Mucosa of gallbladder (tissue), 1 donor: ENCODE results near the gene FRMPD1. TPM values are rescaled to one million over a fixed set of nuclear protein-coding genes. Genes with fewer than 3 reads are reported as not detected.

ENCODE experiments used
- DNase-seq: peaks from one replicate; pipeline ENCODE4 v3.0.0-alpha.2; 2020; ENCODE audit warnings: low spot score
- total RNA-seq: library from RNA; stranded (reverse); gene quantifications from one replicate; pipeline ENCODE4 v1.2.1, GENCODE V29; 2021
- donor health status: DM: no; HTN: no; CAD: no.

The FRMPD1 gene
- total RNA-seq, 1 donor from 2014 or later, result 5.9 TPM

GRCh38 chr9:37678789-37679273 is 28.1 kb downstream of the FRMPD1 start:
- DNase-seq, result no peak

GRCh38 chr9:37679649-37680402 is 29.1 kb downstream of the FRMPD1 start:
- no peak for DNase-seq

GRCh38 chr9:37682951-37683350 is 32.2 kb downstream of the FRMPD1 start:
- DNase-seq, result no peak

- DNase-seq, result no peak
These were observed 33.0 kb downstream of the FRMPD1 start for GRCh38 chr9:37683531-37684371.

- DNase-seq, result no peak
These were observed 42.0 kb downstream of the FRMPD1 start for GRCh38 chr9:37692622-37693221.

GRCh38 chr9:37693260-37693659 is 42.5 kb downstream of the FRMPD1 start:
- DNase-seq, result no peak

GRCh38 chr9:37694355-37694754 is 43.6 kb downstream of the FRMPD1 start:
- no peak for DNase-seq

GRCh38 chr9:37696528-37696927 is 45.8 kb downstream of the FRMPD1 start:
- no peak for DNase-seq

GRCh38 chr9:37700131-37700530 is 49.4 kb downstream of the FRMPD1 start:
- no peak for DNase-seq

- no peak for DNase-seq
These were observed 50.1 kb downstream of the FRMPD1 start for GRCh38 chr9:37700900-37701299.

- DNase-seq, result no peak
These were observed 55.0 kb downstream of the FRMPD1 start for GRCh38 chr9:37705787-37706186.

GRCh38 chr9:37706290-37706689 is 55.5 kb downstream of the FRMPD1 start:
- no peak for DNase-seq

- DNase-seq, result peak; percentile 65
These were observed 57.0 kb downstream of the FRMPD1 start for GRCh38 chr9:37707748-37708147.

GRCh38 chr9:37710046-37710445 is 59.3 kb downstream of the FRMPD1 start:
- no peak for DNase-seq

GRCh38 chr9:37715260-37715659 is 64.5 kb downstream of the FRMPD1 start:
- no peak for DNase-seq

- no peak for DNase-seq
These were observed 65.3 kb downstream of the FRMPD1 start for GRCh38 chr9:37715991-37716505.

GRCh38 chr9:37719526-37719925 is 68.8 kb downstream of the FRMPD1 start:
- DNase-seq, result no peak

- no peak for DNase-seq
These were observed 76.3 kb downstream of the FRMPD1 start for GRCh38 chr9:37727013-37727412.

- no peak for DNase-seq
These were observed 78.7 kb downstream of the FRMPD1 start for GRCh38 chr9:37729499-37729898.

- no peak for DNase-seq
These were observed 79.5 kb downstream of the FRMPD1 start for GRCh38 chr9:37730256-37730655.

GRCh38 chr9:37730839-37731238 is 80.1 kb downstream of the FRMPD1 start:
- DNase-seq, result no peak

GRCh38 chr9:37732086-37732741 is 81.5 kb downstream of the FRMPD1 start:
- no peak for DNase-seq
